ENCODE results near the gene ADAMTSL1.

DNA sequence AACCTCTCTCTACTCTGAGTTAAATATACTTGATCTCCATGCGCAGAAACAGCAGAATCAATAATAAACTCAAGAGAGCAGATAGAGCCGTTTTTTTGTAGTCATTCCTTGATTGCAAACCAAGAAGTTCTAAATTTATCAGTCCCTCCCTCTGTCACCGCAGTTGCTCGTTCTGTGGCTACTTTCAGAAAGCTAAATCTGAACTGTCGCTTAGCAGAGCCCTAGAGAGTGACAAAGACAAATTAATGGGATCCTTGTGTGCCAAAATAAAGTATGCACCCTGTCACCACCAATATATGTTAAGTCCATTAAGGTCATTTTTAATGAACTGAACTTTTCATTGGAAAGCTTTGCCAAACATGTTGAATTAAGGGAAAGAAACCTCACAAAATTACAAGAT lies 218.3 kb downstream of the ADAMTSL1 start:
- TF ChIP-seq CTCF (IDR thresholded peaks at IDR 0.05; ENCODE audit: insufficient read depth, low read length, poor library complexity, severe bottlenecking) (no peak), EZH2phosphoT487 (conservative IDR thresholded peaks at IDR 0.05; ENCODE audit: low read length) (no peak)

All from SU-DHL-6 (cell line).